Endothelial cell of umbilical vein (primary cell): ENCODE results near the gene SATB1. TPM values are rescaled to one million over a fixed set of nuclear protein-coding genes. Genes with fewer than 3 reads are reported as not detected.

Experiments
- BruUV-seq: library from RNA; stranded (reverse); fragments of 400-500 nt; replicated peaks from 2 replicates; lab custom pipeline; 2021; lab: Mats Ljungman, UMichigan
- CTCF ChIA-PET: fragments of 300-600, 350-600 bp; sonication (Branson Sonifier 250); formaldehyde crosslinking; loops from one replicate; lab custom pipeline; 2021; ENCODE audit warnings: antibody characterized with exemption, inconsistent platforms; lab: Charles Lee
- POLR2A ChIA-PET: fragments of 300-600, 350-600 bp; sonication (Branson Sonifier 250); formaldehyde crosslinking; loops from one replicate; lab custom pipeline; 2021; ENCODE audit warnings: antibody characterized with exemption, inconsistent platforms; lab: Charles Lee
- DNase-seq: peaks from one replicate; pipeline ENCODE4 v3.0.0-alpha.2; 2011; ENCODE audit warnings: low read depth, low spot score
- FAIRE-seq: peaks from 2 replicates; lab custom pipeline; 2011; peaks lifted over from hg19 to GRCh38; lab: Jason Lieb, UNC
- H2AFZ ChIP-seq: 2 replicates; pipeline ENCODE4 v1.6.0; 2012; ENCODE audit warnings: low read depth, low read length, control low read depth, inconsistent platforms
- H3K27ac ChIP-seq: 2 replicates; pipeline ENCODE4 v1.5.1; 2011; ENCODE audit warnings: low read depth, mild to moderate bottlenecking, control low read depth, low read length, moderate library complexity; ENCODE audit not compliant: insufficient read depth
- H3K27me3 ChIP-seq, 2 experiments: 2 replicates each; pipeline versions ENCODE4 v1.6.0 to v1.6.1; 2011; ENCODE audit warnings: low read length in 2 of 2, mixed read lengths in 1 of 2; ENCODE audit not compliant: control insufficient read depth in 2 of 2, insufficient read depth in 2 of 2
- H3K36me3 ChIP-seq, 2 experiments: 2 replicates in 1 of 2; 3 replicates in 1 of 2; pipeline ENCODE4 v1.5.1; 2011; ENCODE audit warnings: low read length in 2 of 2, mild to moderate bottlenecking in 1 of 2, moderate library complexity in 1 of 2; ENCODE audit not compliant: control insufficient read depth in 2 of 2, insufficient read depth in 2 of 2; ENCODE audit errors: extremely low read depth in 1 of 2
- H3K4me1 ChIP-seq: 3 replicates; pipeline ENCODE4 v1.5.1; 2011; ENCODE audit warnings: mild to moderate bottlenecking, low read length; ENCODE audit not compliant: control insufficient read depth, insufficient read depth; ENCODE audit errors: extremely low read depth
- H3K4me2 ChIP-seq: 2 replicates; pipeline ENCODE4 v1.6.1; 2011; ENCODE audit warnings: low read length, control low read depth, mixed read lengths; ENCODE audit not compliant: insufficient read depth
- H3K4me3 ChIP-seq, 3 experiments: fragments of 200-600 bp in 1 of 3; sonication (generic), shearing (Covaris generic) in 1 of 3; replicated peaks in 1 of 3; 2 replicates each; pipeline ENCODE4 v1.5.1; 2011 to 2016; ENCODE audit warnings: control low read depth in 3 of 3, low read length in 3 of 3, mild to moderate bottlenecking in 2 of 3, inconsistent platforms in 1 of 3, low read depth in 1 of 3, moderate library complexity in 1 of 3; ENCODE audit not compliant: insufficient read depth in 1 of 3
- H3K79me2 ChIP-seq: 2 replicates; pipeline ENCODE4 v1.6.0; 2012; ENCODE audit warnings: low read length, inconsistent platforms; ENCODE audit not compliant: control insufficient read depth, insufficient read depth
- H3K9ac ChIP-seq: replicated peaks from 2 replicates; pipeline ENCODE3; 2011; ENCODE audit warnings: low read length, control low read depth; ENCODE audit not compliant: insufficient read depth; ENCODE audit errors: extremely low read depth
- H3K9me1 ChIP-seq: replicated peaks from 3 replicates; pipeline ENCODE4 v1.6.0; 2011; ENCODE audit warnings: mild to moderate bottlenecking, low read length; ENCODE audit not compliant: control insufficient read depth, insufficient read depth; ENCODE audit errors: extremely low read depth
- H3K9me3 ChIP-seq: replicated peaks from 2 replicates; pipeline ENCODE4 v1.5.1; 2012; ENCODE audit warnings: low read length, inconsistent platforms; ENCODE audit not compliant: control insufficient read depth, insufficient read depth
- H4K20me1 ChIP-seq: replicated peaks from 2 replicates; pipeline ENCODE3; 2011; ENCODE audit warnings: mild to moderate bottlenecking, low read length; ENCODE audit not compliant: control insufficient read depth, insufficient read depth; ENCODE audit errors: extremely low read depth
- CTCF ChIP-seq, 2 donors: IDR thresholded peaks; 1 replicate in 1 of 2; 2 replicates in 1 of 2; pipeline ENCODE4 v1.5.1; 2011; ENCODE audit warnings: low read length in 2 of 2, mild to moderate bottlenecking in 2 of 2, moderate library complexity in 2 of 2, control low read depth in 1 of 2, inconsistent platforms in 1 of 2, low read depth in 1 of 2; ENCODE audit not compliant: insufficient read depth in 1 of 2; ENCODE audit errors: extremely low read depth in 1 of 2
- EZH2 ChIP-seq: IDR thresholded peaks from 2 replicates; pipeline ENCODE4 v1.6.1; 2012; ENCODE audit warnings: borderline replicate concordance, low read depth, mild to moderate bottlenecking, moderate library complexity, low read length, inconsistent platforms; ENCODE audit not compliant: severe bottlenecking
- FOS ChIP-seq: IDR thresholded peaks from 2 replicates; pipeline ENCODE4 v1.6.1; 2011; ENCODE audit warnings: mild to moderate bottlenecking, low read length, moderate library complexity, borderline replicate concordance; ENCODE audit not compliant: insufficient read depth
- GATA2 ChIP-seq: IDR thresholded peaks from 2 replicates; pipeline ENCODE4 v1.7.0; 2011; ENCODE audit warnings: low read depth, mild to moderate bottlenecking, moderate library complexity, mixed read lengths, low read length; ENCODE audit not compliant: insufficient read length, insufficient read depth
- JUN ChIP-seq: IDR thresholded peaks from 2 replicates; pipeline ENCODE4 v1.6.1; 2011; ENCODE audit warnings: borderline replicate concordance, low read depth; ENCODE audit not compliant: insufficient read length, insufficient read depth
- MAX ChIP-seq: IDR thresholded peaks from 2 replicates; pipeline ENCODE4 v1.6.1; 2011; ENCODE audit not compliant: insufficient read depth, insufficient read length
- MYC ChIP-seq: IDR thresholded peaks from one replicate; pipeline ENCODE4 v1.6.1; 2011; ENCODE audit warnings: mild to moderate bottlenecking, low read depth, low read length
- POLR2A ChIP-seq: IDR thresholded peaks from 2 replicates; pipeline ENCODE4 v1.6.1; 2012; ENCODE audit warnings: low read depth, mild to moderate bottlenecking, control low read depth, low read length
- POLR2AphosphoS5 ChIP-seq: IDR thresholded peaks from 2 replicates; pipeline ENCODE4 v1.6.1; 2012; ENCODE audit warnings: low read depth, mild to moderate bottlenecking, control low read depth, low read length, moderate library complexity; ENCODE audit not compliant: insufficient read depth
- dilution Hi-C: fragments of 300-500 bp; cut with MboI; formaldehyde crosslinking; loops from one replicate; pipeline ENCODE4 v1.15.0; 2019; ENCODE audit warnings: low sequenced_read_pairs; ENCODE audit not compliant: extremely low pct_ligation_motif_present
- intact Hi-C: fragments of 100-400 bp; cut with micrococcal nuclease; formaldehyde crosslinking; loops from one replicate; pipeline ENCODE4 v1.10.0; 2022
- polyA plus RNA-seq, 4 experiments: library from polyadenylated mRNA; depleted of rRNA in 3 of 4; stranded (reverse) in 3 of 4; unstranded in 1 of 4; fragments of >200 nt; gene quantifications; 2 replicates each; pipeline versions ENCODE4 v1.2.1 to v1.2.3, GENCODE V29; 2011 to 2012; ENCODE audit warnings: missing spikeins in 1 of 4
- total RNA-seq: library from RNA; stranded (reverse); gene quantifications from 2 replicates; pipeline ENCODE4 v1.2.3, GENCODE V29; 2021

The SATB1 gene
- total and polyA plus RNA-seq, 2 donors (not counting 3 experiments of a cell fraction or from before 2014, with no cell fraction given), result 3.9 to 6.2 TPM

GRCh38 chr3:18402239-18402799, 22.8 kb downstream of the SATB1 start:
- POLR2A ChIA-PET, result no interaction called here
- H4K20me1 ChIP-seq, result no peaks in the 10 kb centered on the region

More at GRCh38 chr3:18402239-18402799, 22.8 kb downstream of the SATB1 start:
- no peaks in the 10 kb centered on the region for H3K4me1 ChIP-seq
- H3K4me3 ChIP-seq, result no peak overlapping the region
- intact Hi-C loops, result no loop called here
- TF ChIP-seq POLR2A, result no peak
- no peak for TF ChIP-seq FOS
- TF ChIP-seq MAX, result no peak
- no peak for TF ChIP-seq JUN
- TF ChIP-seq GATA2, result no peak
- no peak for TF ChIP-seq CTCF (IDR thresholded peaks at IDR 0.05; ENCODE audit: extremely low read depth in 1 of 2, insufficient read depth in 1 of 2, low read depth in 1 of 2, low read length in 2 of 2)
- no peak for TF ChIP-seq POLR2AphosphoS5
- TF ChIP-seq EZH2, result no peak
- TF ChIP-seq MYC, result no peak
- no peak overlapping the region for H3K4me2 ChIP-seq
- H3K27ac ChIP-seq, result no peak overlapping the region
- DNase-seq, result no peak
- H3K27me3 ChIP-seq, result no peaks in the 10 kb centered on the region
- no TSS peak for BruUV-seq
- H2AFZ ChIP-seq, result no peak overlapping the region
- CTCF ChIA-PET, result interaction anchor here (1.1 kb wide), 1 partner anchor 15 kb away, joined by 3 read pairs; no protein-coding TSS in a partner anchor
- no peak for FAIRE-seq
- H3K79me2 ChIP-seq, result no peaks in the 10 kb centered on the region
- H3K9me1 ChIP-seq, result no peaks in the 10 kb centered on the region
- H3K9ac ChIP-seq, result no peak overlapping the region
- dilution Hi-C loops, result no loop called here
- no peaks in the 10 kb centered on the region for H3K9me3 ChIP-seq
- H3K36me3 ChIP-seq, result no peaks in the 10 kb centered on the region
